Bronchial epithelial cell (primary cell): ENCODE measurements around the gene VIL1. TPM values are rescaled to one million over a fixed set of nuclear protein-coding genes. Genes with fewer than 3 reads are reported as not detected.
A peak's percentile ranks its signal among the peaks of the same experiment; 100 is the strongest.

ENCODE experiments used
- DNase-seq: peaks from one replicate; pipeline ENCODE4 v3.0.0-alpha.2; 2010; ENCODE audit warnings: low read depth
- FAIRE-seq: peaks from 2 replicates; lab custom pipeline; 2011; peaks lifted over from hg19 to GRCh38; lab: Jason Lieb, UNC
- H3K27me3 ChIP-seq: 2 replicates; pipeline ENCODE4 v1.5.1; 2011; ENCODE audit warnings: low read length; ENCODE audit not compliant: control insufficient read depth, insufficient read depth
- H3K36me3 ChIP-seq: 2 replicates; pipeline ENCODE4 v1.5.1; 2011; ENCODE audit warnings: low read length; ENCODE audit not compliant: control insufficient read depth, insufficient read depth
- H3K4me3 ChIP-seq: 2 replicates; pipeline ENCODE4 v1.5.1; 2011; ENCODE audit warnings: mild to moderate bottlenecking, low read depth, low read length, control low read depth
- total RNA-seq: library from RNA; depleted of rRNA; stranded (reverse); fragments of >200 nt; gene quantifications from 2 replicates; pipeline ENCODE4 v1.2.1, GENCODE V29; 2014
- TF ChIP-seq, protein P1 (sequence below): IDR thresholded peaks from 2 replicates; pipeline ENCODE4 v1.5.1; 2011; ENCODE audit warnings: mild to moderate bottlenecking, moderate library complexity, low read length, control low read depth, inconsistent platforms; ENCODE audit not compliant: insufficient read depth, severe bottlenecking

VIL1 gene
- total RNA-seq, 1 donor from 2014 or later: not detected

DNA sequence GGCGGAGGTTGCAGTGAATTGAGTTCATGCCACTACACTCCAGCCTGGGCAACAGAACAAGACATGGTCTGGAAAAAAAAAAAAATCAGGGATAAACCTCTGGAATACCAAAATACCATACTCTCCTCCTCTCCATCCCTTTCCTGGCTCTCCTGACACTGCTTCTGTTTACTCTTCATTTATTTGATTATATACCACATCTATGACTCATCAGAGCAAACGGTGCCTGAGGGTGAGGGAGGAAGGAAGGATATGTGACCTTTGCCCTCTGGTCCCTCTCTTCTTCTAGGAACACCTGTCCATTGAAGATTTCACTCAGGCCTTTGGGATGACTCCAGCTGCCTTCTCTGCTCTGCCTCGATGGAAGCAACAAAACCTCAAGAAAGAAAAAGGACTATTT is 30.0 kb downstream of the VIL1 start:
- FAIRE-seq: no peak

DNA sequence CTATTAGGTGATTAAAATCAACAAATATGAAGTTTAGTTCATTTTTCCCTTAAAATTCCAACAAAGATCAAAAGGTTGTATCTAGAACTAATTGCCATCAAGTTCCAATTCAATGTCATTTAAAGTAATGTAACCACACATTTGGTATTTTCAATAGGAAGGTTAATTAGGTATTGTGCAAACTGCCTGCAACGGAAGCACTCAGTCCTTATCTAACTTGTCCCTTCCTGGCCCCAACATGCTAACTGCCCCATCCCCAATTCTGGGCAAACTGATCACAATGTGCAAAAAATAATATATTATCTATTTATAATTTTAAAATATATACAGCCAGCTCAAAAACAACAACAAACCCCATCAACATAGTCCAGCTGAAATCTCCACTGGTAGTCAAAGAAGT is 33.2 kb downstream of the VIL1 start:
- FAIRE-seq (no peak), DNase-seq (no peak)
- TF ChIP-seq, protein P1, sequence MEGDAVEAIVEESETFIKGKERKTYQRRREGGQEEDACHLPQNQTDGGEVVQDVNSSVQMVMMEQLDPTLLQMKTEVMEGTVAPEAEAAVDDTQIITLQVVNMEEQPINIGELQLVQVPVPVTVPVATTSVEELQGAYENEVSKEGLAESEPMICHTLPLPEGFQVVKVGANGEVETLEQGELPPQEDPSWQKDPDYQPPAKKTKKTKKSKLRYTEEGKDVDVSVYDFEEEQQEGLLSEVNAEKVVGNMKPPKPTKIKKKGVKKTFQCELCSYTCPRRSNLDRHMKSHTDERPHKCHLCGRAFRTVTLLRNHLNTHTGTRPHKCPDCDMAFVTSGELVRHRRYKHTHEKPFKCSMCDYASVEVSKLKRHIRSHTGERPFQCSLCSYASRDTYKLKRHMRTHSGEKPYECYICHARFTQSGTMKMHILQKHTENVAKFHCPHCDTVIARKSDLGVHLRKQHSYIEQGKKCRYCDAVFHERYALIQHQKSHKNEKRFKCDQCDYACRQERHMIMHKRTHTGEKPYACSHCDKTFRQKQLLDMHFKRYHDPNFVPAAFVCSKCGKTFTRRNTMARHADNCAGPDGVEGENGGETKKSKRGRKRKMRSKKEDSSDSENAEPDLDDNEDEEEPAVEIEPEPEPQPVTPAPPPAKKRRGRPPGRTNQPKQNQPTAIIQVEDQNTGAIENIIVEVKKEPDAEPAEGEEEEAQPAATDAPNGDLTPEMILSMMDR: no peak
- Histone ChIP-seq H3K27me3 (no peaks in the 10 kb centered on the region), H3K36me3 (peaks cover 2% of the 10 kb centered on the region), H3K4me3 (no peak overlapping the region)

More for the DNA sequence above, 30.0 kb downstream of the VIL1 start:
- Histone ChIP-seq H3K27me3 (no peaks in the 10 kb centered on the region), H3K4me3 (no peak overlapping the region), H3K36me3 (no peaks in the 10 kb centered on the region)
- DNase-seq: peak; percentile 68
- TF ChIP-seq, protein P1: no peak

DNA sequence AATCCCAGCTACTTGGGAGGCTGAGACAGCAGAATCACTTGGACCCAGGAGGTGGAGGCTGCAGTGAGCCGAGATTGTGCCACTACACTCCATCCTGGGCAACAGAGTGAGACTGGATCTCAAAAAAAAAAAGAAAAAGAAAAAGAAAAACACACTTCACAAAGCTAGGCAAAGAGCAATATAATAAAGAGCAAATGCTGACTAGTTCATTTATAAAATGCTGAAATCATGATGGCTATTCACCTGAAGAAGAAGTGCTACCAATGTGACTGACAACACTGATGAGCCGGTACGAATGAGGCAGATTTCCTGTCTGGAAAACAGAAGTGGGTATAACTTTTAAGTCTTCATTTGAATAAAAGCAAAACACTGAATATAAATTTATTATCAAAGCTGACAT is 37.9 kb downstream of the VIL1 start:
- TF ChIP-seq, protein P1: no peak
- H3K36me3 ChIP-seq: peaks cover 3% of the 10 kb centered on the region
- FAIRE-seq (no peak), DNase-seq (no peak)
- no peak overlapping the region for H3K4me3 ChIP-seq
- no peaks in the 10 kb centered on the region for H3K27me3 ChIP-seq

DNA sequence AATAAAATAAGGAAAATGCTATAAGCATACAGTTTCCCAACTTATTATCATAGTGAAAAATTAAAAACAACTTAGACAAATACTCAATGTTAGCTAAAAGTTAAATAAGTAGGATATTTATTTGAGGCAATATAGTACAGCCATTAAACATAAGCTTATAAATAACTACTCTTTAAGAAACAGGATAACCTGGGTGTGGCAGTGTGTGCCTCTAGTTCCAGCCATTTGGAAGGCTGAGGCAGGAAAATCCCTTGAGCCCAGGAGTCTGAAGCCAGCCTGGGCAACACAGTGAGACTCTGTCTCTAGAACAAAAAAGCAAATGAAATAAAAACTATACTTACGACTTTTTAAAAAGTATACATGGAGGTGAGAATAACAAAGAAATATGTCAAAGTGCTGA is 39.7 kb downstream of the VIL1 start:
- no peak for DNase-seq
- no peak for FAIRE-seq
- Histone ChIP-seq H3K36me3 (peaks cover 3% of the 10 kb centered on the region), H3K4me3 (no peak overlapping the region), H3K27me3 (no peaks in the 10 kb centered on the region)
- TF ChIP-seq, protein P1: no peak

DNA sequence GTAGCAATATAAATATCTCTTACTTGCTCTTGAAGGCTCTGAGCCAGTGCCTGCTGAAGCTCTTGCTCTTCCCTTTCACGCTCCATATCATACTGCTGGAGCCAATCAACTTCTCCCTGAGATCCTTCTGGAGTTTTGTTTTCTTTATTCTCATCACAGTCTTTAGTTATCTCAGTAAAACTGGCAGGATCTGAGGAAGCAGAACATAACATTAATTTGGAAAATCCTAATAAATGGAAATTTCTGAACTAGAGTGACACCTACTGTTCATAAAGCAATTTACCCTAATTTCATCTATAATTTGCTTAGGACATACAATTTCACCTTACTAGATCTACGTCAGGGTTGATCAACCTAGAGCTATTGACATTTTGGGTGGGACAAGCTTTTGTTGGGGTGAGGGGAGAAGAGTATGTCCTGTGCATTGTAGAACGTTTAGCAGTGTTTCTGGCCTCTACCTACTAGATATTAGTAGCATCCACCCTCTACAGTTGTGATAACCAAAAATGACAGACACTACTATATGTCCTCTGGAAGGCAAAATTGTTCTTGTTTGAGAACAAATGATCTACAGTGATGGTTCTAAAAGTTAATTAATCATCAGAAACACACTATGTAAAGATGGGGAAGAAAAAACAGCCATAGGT is 47.2 kb downstream of the VIL1 start:
- DNase-seq (peak; percentile 44), FAIRE-seq (no peak)
- H3K4me3 ChIP-seq: no peak overlapping the region
- TF ChIP-seq, protein P1: peak; percentile 24
- H3K36me3 ChIP-seq: peaks cover 1% of the 10 kb centered on the region
- no peaks in the 10 kb centered on the region for H3K27me3 ChIP-seq

DNA sequence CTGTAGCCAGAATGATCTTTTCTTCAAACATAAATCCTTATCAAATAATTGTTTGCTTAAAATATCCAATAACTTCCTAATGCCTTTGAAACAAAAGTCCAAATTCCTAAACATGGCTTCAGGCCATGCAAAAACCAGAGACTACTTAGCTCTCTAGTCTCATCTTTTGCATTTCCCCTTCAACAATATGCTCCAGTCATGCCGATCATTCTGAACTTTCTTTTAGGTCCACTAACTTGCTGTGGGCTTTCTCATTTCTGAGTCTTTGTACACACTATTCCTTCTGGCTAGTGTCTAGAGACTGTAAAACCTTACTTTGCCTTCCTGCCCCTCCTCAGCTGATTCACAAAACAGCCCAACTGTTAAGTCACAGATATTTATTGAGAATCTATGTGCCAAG is 51.5 kb downstream of the VIL1 start:
- DNase-seq (no peak), FAIRE-seq (no peak)
- TF ChIP-seq, protein P1: no peak
- Histone ChIP-seq H3K36me3 (no peaks in the 10 kb centered on the region), H3K27me3 (no peaks in the 10 kb centered on the region), H3K4me3 (no peak overlapping the region)
